Keratinocyte (primary cell): Measurements from ENCODE around the gene BRD1. TPM values are rescaled to one million over a fixed set of nuclear protein-coding genes. Genes with fewer than 3 reads are reported as not detected.

Experiments used
- DNase-seq: peaks from one replicate; pipeline ENCODE4 v3.0.0-alpha.2; 2011; ENCODE audit warnings: low read depth, missing footprints, low spot score
- FAIRE-seq: peaks from 2 replicates; lab custom pipeline; 2011; peaks lifted over from hg19 to GRCh38; lab: Jason Lieb, UNC
- H2AFZ ChIP-seq: 2 replicates; pipeline ENCODE4 v1.6.0; 2012; ENCODE audit warnings: low read length, control low read depth, inconsistent platforms; ENCODE audit not compliant: control insufficient read depth
- H3K27ac ChIP-seq: 2 replicates; pipeline ENCODE4 v1.5.1; 2011; ENCODE audit warnings: low read length; ENCODE audit not compliant: control insufficient read depth, insufficient read depth
- H3K27me3 ChIP-seq: 3 replicates; pipeline ENCODE4 v1.6.0; 2011; ENCODE audit warnings: low read length; ENCODE audit not compliant: control insufficient read depth, insufficient read depth; ENCODE audit errors: extremely low read depth
- H3K36me3 ChIP-seq, 2 experiments: 2 replicates in 1 of 2; 3 replicates in 1 of 2; pipeline ENCODE4 v1.5.1; 2011; ENCODE audit warnings: low read length in 2 of 2, mild to moderate bottlenecking in 1 of 2; ENCODE audit not compliant: control insufficient read depth in 2 of 2, insufficient read depth in 2 of 2; ENCODE audit errors: extremely low read depth in 1 of 2
- H3K4me1 ChIP-seq: 3 replicates; pipeline ENCODE4 v1.5.1; 2011; ENCODE audit warnings: low read length; ENCODE audit not compliant: control insufficient read depth, insufficient read depth; ENCODE audit errors: extremely low read depth
- H3K4me2 ChIP-seq: 3 replicates; pipeline ENCODE4 v1.6.0; 2011; ENCODE audit warnings: low read depth, low read length; ENCODE audit not compliant: control insufficient read depth, insufficient read depth; ENCODE audit errors: extremely low read depth
- H3K4me3 ChIP-seq, 3 experiments: fragments of 200-600 bp in 1 of 3; sonication (generic) in 1 of 3; 2 replicates in 2 of 3; 3 replicates in 1 of 3; pipeline ENCODE4 v1.5.1; 2011 to 2016; ENCODE audit warnings: low read length in 3 of 3, mild to moderate bottlenecking in 3 of 3, control low read depth in 2 of 3, inconsistent platforms in 1 of 3, low read depth in 1 of 3, mixed read lengths in 1 of 3, mixed run types in 1 of 3, moderate library complexity in 1 of 3; ENCODE audit not compliant: control insufficient read depth in 2 of 3, insufficient read depth in 2 of 3; ENCODE audit errors: extremely low read depth in 1 of 3
- H3K79me2 ChIP-seq: 2 replicates; pipeline ENCODE4 v1.6.0; 2012; ENCODE audit warnings: low read length; ENCODE audit not compliant: control insufficient read depth, insufficient read depth
- H3K9ac ChIP-seq: 3 replicates; pipeline ENCODE4 v1.6.0; 2011; ENCODE audit warnings: low read length; ENCODE audit not compliant: control insufficient read depth, insufficient read depth; ENCODE audit errors: extremely low read depth
- H3K9me1 ChIP-seq: 3 replicates; pipeline ENCODE4 v1.6.0; 2011; ENCODE audit warnings: low read length; ENCODE audit not compliant: control insufficient read depth, insufficient read depth; ENCODE audit errors: extremely low read depth
- H3K9me3 ChIP-seq: 2 replicates; pipeline ENCODE4 v1.5.1; 2012; ENCODE audit warnings: low read depth, low read length; ENCODE audit not compliant: control insufficient read depth
- H4K20me1 ChIP-seq: 3 replicates; pipeline ENCODE4 v1.6.0; 2011; ENCODE audit warnings: low read length; ENCODE audit not compliant: control insufficient read depth, insufficient read depth; ENCODE audit errors: extremely low read depth
- EZH2 ChIP-seq: IDR thresholded peaks from one replicate; pipeline ENCODE4 v1.6.1; 2012; ENCODE audit warnings: inconsistent platforms, mild to moderate bottlenecking, low read length, moderate library complexity
- dilution Hi-C: fragments of 300-500 bp; cut with MboI; formaldehyde crosslinking; loops from one replicate; pipeline ENCODE4 v1.7.0; 2020; ENCODE audit warnings: low sequenced_read_pairs; ENCODE audit not compliant: extremely low pct_ligation_motif_present
- polyA plus RNA-seq, 5 experiments: library from polyadenylated mRNA; depleted of rRNA in 3 of 5; stranded (reverse) in 3 of 5; stranded (forward) in 1 of 5; unstranded in 1 of 5; fragments of >200 nt; gene quantifications; 1 replicate in 1 of 5; 2 replicates in 3 of 5; 3 replicates in 1 of 5; pipeline versions ENCODE4 v1.2.1 to v1.2.3, GENCODE V29; 2011 to 2012; ENCODE audit warnings: missing spikeins in 2 of 5, low read depth in 1 of 5, low replicate concordance in 1 of 5
- TF ChIP-seq, protein P1 (sequence below), 3 experiments: IDR thresholded peaks in 1 of 3; conservative IDR thresholded peaks in 1 of 3; optimal IDR thresholded peaks in 1 of 3; 2 replicates in 2 of 3; 3 replicates in 1 of 3; pipeline versions ENCODE3 to v1.5.1; 2011; ENCODE audit warnings: low read length in 3 of 3, mild to moderate bottlenecking in 3 of 3, moderate library complexity in 2 of 3, control low read depth in 1 of 3, inconsistent platforms in 1 of 3; ENCODE audit not compliant: insufficient read depth in 2 of 3; ENCODE audit errors: extremely low read depth in 1 of 3

The BRD1 gene
- polyA plus RNA-seq, 1 donor (not counting 4 experiments of a cell fraction or from before 2014, with no cell fraction given), result 4.3 TPM

DNA sequence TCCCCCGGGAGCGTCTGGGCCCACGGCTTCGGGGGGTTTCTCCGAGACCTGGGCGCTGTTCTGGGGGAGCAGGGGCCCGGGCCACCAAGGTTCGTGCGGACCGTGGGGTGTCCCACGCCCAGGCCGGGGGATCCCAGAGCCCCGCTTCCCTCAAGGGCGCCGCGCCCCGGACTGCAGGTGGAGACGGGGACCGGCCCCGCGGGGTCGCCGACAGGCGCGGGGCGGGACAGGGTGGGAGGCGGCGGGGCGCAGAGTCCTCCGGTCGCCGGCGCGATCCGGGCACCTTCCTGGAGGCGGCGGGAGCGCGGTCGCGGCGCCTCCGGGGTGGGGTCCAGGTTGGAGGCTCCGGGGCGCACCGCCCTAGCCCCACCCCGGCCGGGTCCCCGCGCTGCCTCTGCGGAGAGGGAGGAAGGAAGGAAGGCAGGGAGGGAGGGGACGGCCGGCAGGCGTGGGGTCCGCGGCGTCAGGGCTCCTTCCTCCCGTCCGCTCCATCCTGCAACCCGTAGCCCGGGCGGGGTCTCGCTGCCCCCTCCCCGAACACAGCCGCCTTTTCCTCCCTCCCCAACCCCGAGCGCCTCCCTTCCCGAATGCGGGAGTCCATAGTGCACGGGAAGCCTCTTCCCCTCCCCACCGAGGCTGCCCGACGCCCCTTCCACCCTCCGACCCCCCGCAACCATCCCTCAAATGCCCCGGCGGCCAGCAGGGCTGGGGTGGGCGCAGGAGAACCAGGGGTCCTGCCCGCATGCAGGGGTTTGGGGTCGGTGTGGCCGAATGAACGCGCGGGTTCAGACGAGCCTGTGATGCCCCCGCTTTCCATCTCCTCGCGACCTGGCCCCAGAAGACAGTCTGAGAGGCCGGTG, 21.7 kb upstream of the BRD1 start:
- Histone ChIP-seq H3K9me3 (no peaks in the 10 kb centered on the region), H3K4me1 (no peaks in the 10 kb centered on the region), H3K36me3 (no peaks in the 10 kb centered on the region), H3K79me2 (peaks cover 4% of the 10 kb centered on the region), H3K4me3 (no peak overlapping the region), H4K20me1 (peaks cover 2% of the 10 kb centered on the region), H3K4me2 (peak overlapping the region; percentile 10), H2AFZ (no peak overlapping the region), H3K27me3 (peaks cover 47% of the 10 kb centered on the region), H3K27ac (no peak overlapping the region), H3K9me1 (no peaks in the 10 kb centered on the region), H3K9ac (no peak overlapping the region)
- no peak for FAIRE-seq
- DNase-seq, result no peak
- dilution Hi-C loops, result no loop called here
- TF ChIP-seq, protein P1, sequence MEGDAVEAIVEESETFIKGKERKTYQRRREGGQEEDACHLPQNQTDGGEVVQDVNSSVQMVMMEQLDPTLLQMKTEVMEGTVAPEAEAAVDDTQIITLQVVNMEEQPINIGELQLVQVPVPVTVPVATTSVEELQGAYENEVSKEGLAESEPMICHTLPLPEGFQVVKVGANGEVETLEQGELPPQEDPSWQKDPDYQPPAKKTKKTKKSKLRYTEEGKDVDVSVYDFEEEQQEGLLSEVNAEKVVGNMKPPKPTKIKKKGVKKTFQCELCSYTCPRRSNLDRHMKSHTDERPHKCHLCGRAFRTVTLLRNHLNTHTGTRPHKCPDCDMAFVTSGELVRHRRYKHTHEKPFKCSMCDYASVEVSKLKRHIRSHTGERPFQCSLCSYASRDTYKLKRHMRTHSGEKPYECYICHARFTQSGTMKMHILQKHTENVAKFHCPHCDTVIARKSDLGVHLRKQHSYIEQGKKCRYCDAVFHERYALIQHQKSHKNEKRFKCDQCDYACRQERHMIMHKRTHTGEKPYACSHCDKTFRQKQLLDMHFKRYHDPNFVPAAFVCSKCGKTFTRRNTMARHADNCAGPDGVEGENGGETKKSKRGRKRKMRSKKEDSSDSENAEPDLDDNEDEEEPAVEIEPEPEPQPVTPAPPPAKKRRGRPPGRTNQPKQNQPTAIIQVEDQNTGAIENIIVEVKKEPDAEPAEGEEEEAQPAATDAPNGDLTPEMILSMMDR (optimal IDR thresholded peaks at IDR 0.05 in 1 of 3, IDR thresholded peaks at IDR 0.05 in 1 of 3, conservative IDR thresholded peaks at IDR 0.05 in 1 of 3; ENCODE audit: extremely low read depth in 1 of 3, insufficient read depth in 2 of 3, low read length in 3 of 3), result no peak
- TF ChIP-seq EZH2, result peak; percentile 95

DNA sequence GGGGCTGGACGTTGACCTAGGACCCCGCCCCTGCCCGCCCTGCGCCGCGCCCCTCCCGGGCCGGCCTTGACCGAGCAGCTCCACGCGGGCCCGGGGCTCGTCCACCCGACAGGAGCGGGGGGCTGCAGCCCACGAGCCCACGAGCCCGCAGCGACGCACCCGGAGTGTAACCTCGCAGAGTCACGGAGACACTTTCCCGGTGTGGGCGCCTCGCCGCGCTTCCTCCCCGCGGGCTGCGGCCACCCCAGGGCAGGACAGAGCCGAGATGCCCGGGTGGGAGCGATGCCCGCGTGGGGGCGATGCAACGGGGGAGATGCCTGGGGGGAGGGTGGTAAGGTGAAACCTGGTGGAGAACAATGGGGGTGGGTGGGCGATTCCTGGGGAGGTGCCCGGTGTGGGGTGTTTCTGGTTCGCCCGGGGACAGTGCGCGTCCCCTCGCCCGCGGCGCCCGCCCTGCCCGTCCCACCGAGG, 21.1 kb upstream of the BRD1 start:
- H3K27me3 ChIP-seq, result peaks cover 48% of the 10 kb centered on the region
- H2AFZ ChIP-seq, result no peak overlapping the region
- no peaks in the 10 kb centered on the region for H3K4me1 ChIP-seq

More for the DNA sequence above, 21.1 kb upstream of the BRD1 start:
- Histone ChIP-seq H3K36me3 (no peaks in the 10 kb centered on the region), H3K79me2 (no peaks in the 10 kb centered on the region), H3K4me2 (no peak overlapping the region), H4K20me1 (peaks cover 2% of the 10 kb centered on the region), H3K27ac (no peak overlapping the region), H3K9ac (no peak overlapping the region), H3K9me1 (no peaks in the 10 kb centered on the region), H3K4me3 (peak overlapping the region in 1 of 3 experiments; percentile 8), H3K9me3 (no peaks in the 10 kb centered on the region)
- peak; percentile 45 for TF ChIP-seq EZH2
- TF ChIP-seq, protein P1 (optimal IDR thresholded peaks at IDR 0.05 in 1 of 3, IDR thresholded peaks at IDR 0.05 in 1 of 3, conservative IDR thresholded peaks at IDR 0.05 in 1 of 3; ENCODE audit: extremely low read depth in 1 of 3, insufficient read depth in 2 of 3, low read length in 3 of 3), result no peak
- dilution Hi-C loops, result no loop called here
- FAIRE-seq, result no peak
- DNase-seq, result no peak
